ENCODE results near the gene RNPEPL1.

GRCh38 chr2:240591784-240592183 lies 23.5 kb downstream of the RNPEPL1 start:
- no peak for TF ChIP-seq BHLHE40 (IDR thresholded peaks at IDR 0.05; ENCODE audit: borderline replicate concordance)
- no peak for TF ChIP-seq ELF4 (IDR thresholded peaks at IDR 0.05)
- TF ChIP-seq FOXK2 (IDR thresholded peaks at IDR 0.05) = no peak
- TF ChIP-seq TARDBP (IDR thresholded peaks at IDR 0.05) = no peak
- TF ChIP-seq SUZ12 (IDR thresholded peaks at IDR 0.05) = no peak
- TF ChIP-seq LEF1 (IDR thresholded peaks at IDR 0.05; ENCODE audit: borderline replicate concordance) = no peak
- no peak for TF ChIP-seq HDGF (IDR thresholded peaks at IDR 0.05; ENCODE audit: borderline replicate concordance)
- no peak for TF ChIP-seq PKNOX1 (IDR thresholded peaks at IDR 0.05)
- no peak for TF ChIP-seq ZNF384 (IDR thresholded peaks at IDR 0.05)
- TF ChIP-seq SP1 (IDR thresholded peaks at IDR 0.05) = no peak
- TF ChIP-seq L3MBTL2 (conservative IDR thresholded peaks at IDR 0.05) = no peak
- no peak for TF ChIP-seq CTBP1 (IDR thresholded peaks at IDR 0.05; ENCODE audit: borderline replicate concordance)
- TF ChIP-seq FOXA1 (IDR thresholded peaks at IDR 0.05) = no peak
- no peak for TF ChIP-seq FOXM1 (IDR thresholded peaks at IDR 0.05; ENCODE audit: borderline replicate concordance)
